K562 (cell line): ENCODE results near the gene ZFAND2A. TPM values are rescaled to one million over a fixed set of nuclear protein-coding genes. Genes with fewer than 3 reads are reported as not detected.

ENCODE experiments used
- ATAC-seq: fragments of 200-7000 bp; cut with Tn5 transposase; 3 replicates; pipeline ENCODE4 v1.9.1; 2020; ENCODE audit warnings: moderate library complexity
- BruUV-seq: library from RNA; stranded (reverse); fragments of 400-500 nt; replicated peaks from 2 replicates; lab custom pipeline; 2021; lab: Mats Ljungman, UMichigan
- CTCF ChIA-PET: fragments of 300-600 bp; formaldehyde crosslinking; extraction: SDS; loops from one replicate; lab custom pipeline; 2021; ENCODE audit warnings: low intra/inter-chr PET ratio; lab: Yijun Ruan, JAX
- POLR2A ChIA-PET: fragments of 300-600, 350-650 bp; sonication (Branson Sonifier 250); formaldehyde crosslinking; extraction: SDS; loops from one replicate; lab custom pipeline; 2021; ENCODE audit warnings: antibody characterized with exemption, inconsistent platforms; lab: Yijun Ruan, JAX
- DNase-seq, 4 experiments: peaks; one replicate each; pipeline versions ENCODE4 v3.0.0 to v3.0.0-alpha.2; 2011 to 2018; ENCODE audit warnings: low spot score in 3 of 4, mixed read lengths in 3 of 4; ENCODE audit errors: extremely low read depth in 1 of 4
- FAIRE-seq: peaks from 2 replicates; lab custom pipeline; 2011; peaks lifted over from hg19 to GRCh38; lab: Jason Lieb, UNC
- H2AFZ ChIP-seq: 2 replicates; pipeline ENCODE4 v1.6.0; 2011; ENCODE audit warnings: low read depth, low read length, control low read depth, inconsistent platforms
- H3K27ac ChIP-seq: fragments of 200-600 bp; 3 replicates; pipeline ENCODE4 v1.8.0; 2011; ENCODE audit warnings: low read depth, mild to moderate bottlenecking, control low read depth, inconsistent platforms, low read length, moderate library complexity, mixed read lengths; ENCODE audit errors: extremely low read depth
- H3K27me3 ChIP-seq, 2 experiments: fragments of 300-600 bp in 1 of 2; 2 replicates in 1 of 2; 3 replicates in 1 of 2; pipeline versions ENCODE4 v1.6.0 to v1.8.0; 2011; ENCODE audit warnings: inconsistent platforms in 2 of 2, low read length in 2 of 2, mild to moderate bottlenecking in 1 of 2, mixed read lengths in 1 of 2, moderate library complexity in 1 of 2; ENCODE audit not compliant: control insufficient read depth in 2 of 2, insufficient read depth in 2 of 2
- H3K36me3 ChIP-seq: fragments of 300-600 bp; 3 replicates; pipeline ENCODE4 v1.8.0; 2011; ENCODE audit warnings: mild to moderate bottlenecking, low read length, inconsistent platforms; ENCODE audit not compliant: control insufficient read depth, insufficient read depth
- H3K4me1 ChIP-seq, 2 experiments: fragments of 200-600 bp in 1 of 2; replicated peaks in 1 of 2; 2 replicates in 1 of 2; 3 replicates in 1 of 2; pipeline versions ENCODE4 v1.5.1 to v1.8.0; 2011; ENCODE audit warnings: inconsistent platforms in 2 of 2, low read length in 2 of 2, mild to moderate bottlenecking in 1 of 2, mixed read lengths in 1 of 2, moderate library complexity in 1 of 2; ENCODE audit not compliant: control insufficient read depth in 2 of 2, insufficient read depth in 2 of 2
- H3K4me2 ChIP-seq: 2 replicates; pipeline ENCODE4 v1.6.1; 2011; ENCODE audit warnings: low read length, control low read depth, inconsistent platforms, mixed read lengths; ENCODE audit not compliant: insufficient read depth
- H3K4me3 ChIP-seq: fragments of 200-600 bp; sonication (generic), shearing (Covaris generic); 2 replicates; pipeline ENCODE4 v1.5.1; 2016; ENCODE audit warnings: control low read depth, inconsistent platforms
- H3K79me2 ChIP-seq: fragments of 200-600 bp; 3 replicates; pipeline ENCODE4 v1.8.0; 2011; ENCODE audit warnings: low read length, inconsistent platforms; ENCODE audit not compliant: control insufficient read depth, insufficient read depth
- H3K9ac ChIP-seq, 2 experiments: 2 replicates each; pipeline versions ENCODE4 v1.6.0 to v1.6.1; 2011; ENCODE audit warnings: low read depth in 2 of 2, low read length in 2 of 2, control low read depth in 1 of 2, inconsistent platforms in 1 of 2, mild to moderate bottlenecking in 1 of 2, mixed read lengths in 1 of 2; ENCODE audit not compliant: insufficient read depth in 1 of 2
- H3K9me1 ChIP-seq: one replicate; pipeline ENCODE4 v1.6.0; 2011; ENCODE audit warnings: inconsistent platforms, mild to moderate bottlenecking, low read length, moderate library complexity; ENCODE audit not compliant: control insufficient read depth, insufficient read depth
- H3K9me3 ChIP-seq: replicated peaks from 2 replicates; pipeline ENCODE4 v1.5.1; 2011; ENCODE audit warnings: low read depth, low read length, inconsistent platforms; ENCODE audit not compliant: control insufficient read depth, insufficient read depth
- H4K20me1 ChIP-seq: replicated peaks from 2 replicates; pipeline ENCODE4 v1.6.1; 2011; ENCODE audit warnings: low read length, inconsistent platforms, mixed read lengths; ENCODE audit not compliant: control insufficient read depth, insufficient read depth
- GABPB1 ChIP-seq: sonication (generic); formaldehyde crosslinking; IDR thresholded peaks from 2 replicates; pipeline ENCODE4 v1.8.0; 2022; ENCODE audit warnings: mild to moderate bottlenecking, missing genetic modification reagents
- HINFP ChIP-seq: fragments of 450-650 bp; conservative IDR thresholded peaks from 2 replicates; pipeline ENCODE4 v1.6.1; 2016; ENCODE audit warnings: missing genetic modification characterization, low read depth, mild to moderate bottlenecking, control low read depth, missing compliant biosample characterization
- MAFF ChIP-seq: IDR thresholded peaks from 2 replicates; pipeline ENCODE4 v1.6.1; 2012; ENCODE audit warnings: low read length, improper control_type of control experiment
- MIER1 ChIP-seq: fragments of 450-650 bp; IDR thresholded peaks from 2 replicates; pipeline ENCODE4 v1.6.1; 2016; ENCODE audit warnings: antibody characterized with exemption, mild to moderate bottlenecking, low read depth
- NELFE ChIP-seq: IDR thresholded peaks from 2 replicates; pipeline ENCODE4 v1.6.1; 2011; ENCODE audit warnings: mild to moderate bottlenecking; ENCODE audit not compliant: insufficient read depth, insufficient read length
- NKRF ChIP-seq: fragments of 450-650 bp; IDR thresholded peaks from 2 replicates; pipeline ENCODE4 v1.6.1; 2016; ENCODE audit warnings: borderline replicate concordance
- SP1 ChIP-seq: sonication (generic); formaldehyde crosslinking; IDR thresholded peaks from 2 replicates; pipeline ENCODE4 v1.8.1; 2022; ENCODE audit warnings: mild to moderate bottlenecking, missing genetic modification reagents
- SRSF1 ChIP-seq: fragments of 200-400 bp; formaldehyde crosslinking; IDR thresholded peaks from 2 replicates; pipeline ENCODE4 v1.6.1; 2017; ENCODE audit warnings: mild to moderate bottlenecking, low read depth, low read length, moderate library complexity
- TGIF2 ChIP-seq: sonication (generic); formaldehyde crosslinking; IDR thresholded peaks from 2 replicates; pipeline ENCODE4 v1.8.1; 2022; ENCODE audit warnings: mild to moderate bottlenecking, missing genetic modification reagents, moderate library complexity
- ZBTB7A ChIP-seq: IDR thresholded peaks from 2 replicates; pipeline ENCODE4 v1.6.1; 2011; ENCODE audit warnings: low read depth, mild to moderate bottlenecking, low read length, moderate library complexity, borderline replicate concordance; ENCODE audit not compliant: control insufficient read depth
- ZNF224 ChIP-seq: sonication (generic); formaldehyde crosslinking; IDR thresholded peaks from 2 replicates; pipeline ENCODE4 v1.8.0; 2022; ENCODE audit warnings: mild to moderate bottlenecking, missing genetic modification reagents
- WGBS: fragments of 100-300 bp; shearing (Covaris generic); methylation state at CpG from one replicate; pipeline ENCODE4 v1.1.6; 2016; ENCODE audit warnings: low coverage, mixed read lengths; ENCODE audit not compliant: insufficient coverage; ENCODE audit errors: missing lambda C conversion rate; 5-methylcytosine and 5-hydroxymethylcytosine counted together
- in situ Hi-C: fragments of 300-500 bp; cut with MboI; formaldehyde crosslinking; loops from 4 replicates; pipeline ENCODE4 v1.15.0; 2018; ENCODE audit warnings: inconsistent platforms, mixed read lengths
- intact Hi-C: fragments of 100-400 bp; cut with micrococcal nuclease; formaldehyde crosslinking; loops from 2 replicates; pipeline ENCODE4 v1.14.2; 2022
- polyA plus RNA-seq, 8 experiments: library from polyadenylated mRNA; depleted of rRNA in 4 of 8; stranded (reverse) in 5 of 8; unstranded in 3 of 8; fragments of >200 nt; fragmentation: Nextera tagmentation in 2 of 8; fragmentation: Illumina TruSeq in 1 of 8; extraction: Ambion mirVana in 2 of 8; extraction: Trizol in 1 of 8; gene quantifications; 2 replicates each; pipeline versions ENCODE4 v1.2.1 to v1.2.3, GENCODE V29; 2011 to 2014; ENCODE audit warnings: inconsistent platforms in 1 of 8, missing spikeins in 1 of 8
- total RNA-seq, 7 experiments: library from RNA; depleted of rRNA in 6 of 7; stranded (reverse); fragments of >200 nt in 6 of 7; fragmentation: Illumina TruSeq in 2 of 7; extraction: Trizol in 2 of 7; gene quantifications; 2 replicates each; pipeline versions ENCODE4 v1.2.1 to v1.2.3, GENCODE V29; 2011 to 2021; ENCODE audit warnings: low replicate concordance in 1 of 7
- TF ChIP-seq, protein P1 (sequence below): sonication (generic); formaldehyde crosslinking; IDR thresholded peaks from 2 replicates; pipeline ENCODE4 v1.9.0; 2022; ENCODE audit warnings: mild to moderate bottlenecking, missing genetic modification reagents
- TF ChIP-seq, protein P2 (sequence below): sonication (generic); formaldehyde crosslinking; IDR thresholded peaks from 2 replicates; pipeline ENCODE4 v1.8.1; 2023; ENCODE audit warnings: mild to moderate bottlenecking, missing genetic modification reagents

ZFAND2A gene
- total and polyA plus RNA-seq, 9 of the 15 experiments (the other 6 are each of a cell fraction or from before 2014, with no cell fraction given), result 16.8 to 56.8 (median 26.1) TPM

GRCh38 chr7:1105189-1105588, 54.8 kb downstream of the ZFAND2A start (continued):
- TF ChIP-seq, protein P1, sequence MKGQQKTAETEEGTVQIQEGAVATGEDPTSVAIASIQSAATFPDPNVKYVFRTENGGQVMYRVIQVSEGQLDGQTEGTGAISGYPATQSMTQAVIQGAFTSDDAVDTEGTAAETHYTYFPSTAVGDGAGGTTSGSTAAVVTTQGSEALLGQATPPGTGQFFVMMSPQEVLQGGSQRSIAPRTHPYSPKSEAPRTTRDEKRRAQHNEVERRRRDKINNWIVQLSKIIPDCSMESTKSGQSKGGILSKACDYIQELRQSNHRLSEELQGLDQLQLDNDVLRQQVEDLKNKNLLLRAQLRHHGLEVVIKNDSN (CRISPR knock-in tag), result no peak
- TF ChIP-seq MAFF (no peak), TGIF2 (CRISPR knock-in tag) (no peak), HINFP (tag) (no peak)

DNA sequence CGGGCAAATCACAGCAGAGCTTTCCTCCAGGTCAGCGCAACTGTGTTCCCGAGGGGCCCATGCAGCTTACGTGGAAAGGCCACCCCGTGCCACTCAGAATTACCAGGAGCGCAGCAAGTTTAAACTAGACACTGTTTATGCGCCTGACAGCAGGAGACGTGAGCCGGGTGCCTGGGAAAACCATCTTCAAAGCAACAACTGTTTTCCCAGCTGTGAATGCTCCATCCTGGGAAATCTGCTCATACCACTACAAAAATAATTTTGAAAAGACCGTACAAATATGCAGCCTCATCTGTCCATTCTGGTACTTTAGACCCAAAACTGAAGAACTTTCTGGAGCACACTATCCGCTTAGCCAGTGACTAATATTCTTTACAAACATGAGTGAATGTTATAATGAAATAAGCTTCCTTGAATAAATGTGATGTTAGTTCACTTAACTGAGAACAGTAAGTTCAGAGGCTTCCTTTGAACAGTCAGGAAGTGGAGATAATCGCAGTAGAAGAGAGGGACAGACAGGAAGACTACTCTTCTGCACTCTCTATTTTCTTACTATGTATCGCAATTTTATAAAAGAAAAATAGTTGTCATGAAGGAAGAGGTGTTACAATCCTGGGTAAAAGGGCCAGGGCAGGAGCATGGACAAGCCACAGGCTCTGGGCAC, 55.3 kb downstream of the ZFAND2A start:
- no peak for DNase-seq
- ChIA-PET POLR2A (interaction anchor here (0.8 to 1.2 kb wide), 4 partner anchors 8 to 116 kb away, joined by 3 read pairs; no protein-coding TSS in a partner anchor), CTCF (no interaction called here)
- Histone ChIP-seq H3K4me1 (peaks cover 0 to 41% of the 10 kb centered on the region in 2 experiments; a peak in 2 of 5 replicates), H3K9me3 (no peaks in the 10 kb centered on the region), H3K79me2 (peaks cover 3% of the 10 kb centered on the region; the same call in 1 of the 3 replicates), H2AFZ (no peak overlapping the region), H3K27ac (no peak overlapping the region), H3K36me3 (no peaks in the 10 kb centered on the region; the same call in 2 of the 3 replicates), H3K4me2 (no peak overlapping the region), H3K27me3 (no peaks in the 10 kb centered on the region), H3K9ac (no peak overlapping the region), H4K20me1 (no peaks in the 10 kb centered on the region; the same call in 1 of the 2 replicates), H3K4me3 (no peak overlapping the region), H3K9me1 (no peaks in the 10 kb centered on the region)
- intact Hi-C loops (no loop called here), in situ Hi-C loops (no loop called here)
- ATAC-seq, result no peak
- WGBS, result 80% methylated on average over 13 of the region's 13 CpGs
- FAIRE-seq, result no peak
- no TSS peak for BruUV-seq
- no peak for TF ChIP-seq SP1 (CRISPR knock-in tag)
- TF ChIP-seq SRSF1, result no peak
- TF ChIP-seq ZNF224 (CRISPR knock-in tag), result no peak
- no peak for TF ChIP-seq NELFE
- TF ChIP-seq ZBTB7A, result no peak
- TF ChIP-seq, protein P2, sequence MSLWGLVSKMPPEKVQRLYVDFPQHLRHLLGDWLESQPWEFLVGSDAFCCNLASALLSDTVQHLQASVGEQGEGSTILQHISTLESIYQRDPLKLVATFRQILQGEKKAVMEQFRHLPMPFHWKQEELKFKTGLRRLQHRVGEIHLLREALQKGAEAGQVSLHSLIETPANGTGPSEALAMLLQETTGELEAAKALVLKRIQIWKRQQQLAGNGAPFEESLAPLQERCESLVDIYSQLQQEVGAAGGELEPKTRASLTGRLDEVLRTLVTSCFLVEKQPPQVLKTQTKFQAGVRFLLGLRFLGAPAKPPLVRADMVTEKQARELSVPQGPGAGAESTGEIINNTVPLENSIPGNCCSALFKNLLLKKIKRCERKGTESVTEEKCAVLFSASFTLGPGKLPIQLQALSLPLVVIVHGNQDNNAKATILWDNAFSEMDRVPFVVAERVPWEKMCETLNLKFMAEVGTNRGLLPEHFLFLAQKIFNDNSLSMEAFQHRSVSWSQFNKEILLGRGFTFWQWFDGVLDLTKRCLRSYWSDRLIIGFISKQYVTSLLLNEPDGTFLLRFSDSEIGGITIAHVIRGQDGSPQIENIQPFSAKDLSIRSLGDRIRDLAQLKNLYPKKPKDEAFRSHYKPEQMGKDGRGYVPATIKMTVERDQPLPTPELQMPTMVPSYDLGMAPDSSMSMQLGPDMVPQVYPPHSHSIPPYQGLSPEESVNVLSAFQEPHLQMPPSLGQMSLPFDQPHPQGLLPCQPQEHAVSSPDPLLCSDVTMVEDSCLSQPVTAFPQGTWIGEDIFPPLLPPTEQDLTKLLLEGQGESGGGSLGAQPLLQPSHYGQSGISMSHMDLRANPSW (CRISPR knock-in tag), result no peak
- TF ChIP-seq MIER1, result no peak
- TF ChIP-seq GABPB1 (CRISPR knock-in tag), result no peak
- no peak for TF ChIP-seq NKRF
